Stimulated activated CD4-positive, alpha-beta T cell treated with anti-CD3 and anti-CD28 coated beads, Interleukin-4, amount 100 ng/mL, for 4 hours (primary cell): ENCODE results near the gene USF2.
"Not testable (repeated sequence)": the region's sequence is repeated elsewhere in the genome, so short reads cannot be mapped to it uniquely, and the experiment has no call there.

Experiments
- DNase-seq, 2 experiments: peaks; one replicate each; pipeline ENCODE4 v3.0.0-alpha.2; 2020

Gene USF2

GRCh38 chr19:35268536-35269437, at the start of gene USF2:
TSS of gene USF2 (plus strand) at chr19:35268962. CDS start at chr19:35269102, 140 bp downstream.
- peak; percentile 42 to 62 for DNase-seq

GRCh38 chr19:35219008-35219407, 49.8 kb upstream of the USF2 start:
- no peak for DNase-seq

GRCh38 chr19:35220315-35220921, 48.3 kb upstream of the USF2 start:
- no peak for DNase-seq

- DNase-seq = not testable (repeated sequence)
Measured at GRCh38 chr19:35220973-35221590, 47.7 kb upstream of the USF2 start.

GRCh38 chr19:35222373-35223015, 46.3 kb upstream of the USF2 start:
- DNase-seq = no peak

- DNase-seq = no peak
Measured at GRCh38 chr19:35223084-35223790, 45.5 kb upstream of the USF2 start.

- DNase-seq = no peak
Measured at GRCh38 chr19:35223862-35224505, 44.8 kb upstream of the USF2 start.

- no peak for DNase-seq
Measured at GRCh38 chr19:35224681-35225571, 43.8 kb upstream of the USF2 start.

GRCh38 chr19:35225951-35226350, 42.8 kb upstream of the USF2 start:
- no peak for DNase-seq

- no peak for DNase-seq
Measured at GRCh38 chr19:35226748-35227147, 42.0 kb upstream of the USF2 start.

GRCh38 chr19:35228177-35228930, 40.4 kb upstream of the USF2 start, which contains the start of gene FAM187B:
TSS of gene FAM187B (minus strand) at chr19:35228739. CDS start at chr19:35228680, 59 bp downstream.
- no peak for DNase-seq

- no peak for DNase-seq
Measured at GRCh38 chr19:35229601-35230000, 39.2 kb upstream of the USF2 start.

GRCh38 chr19:35231956-35232645, 36.7 kb upstream of the USF2 start:
- no peak for DNase-seq

GRCh38 chr19:35232912-35233311, 35.9 kb upstream of the USF2 start:
- DNase-seq = no peak

GRCh38 chr19:35236638-35237400, 31.9 kb upstream of the USF2 start:
- peak in 1 of 2 experiments; percentile 25 for DNase-seq

- DNase-seq = not testable (repeated sequence)
Measured at GRCh38 chr19:35239597-35239996, 29.2 kb upstream of the USF2 start.

GRCh38 chr19:35240327-35240726, 28.4 kb upstream of the USF2 start:
- no peak for DNase-seq

- no peak for DNase-seq
Measured at GRCh38 chr19:35241417-35241816, 27.3 kb upstream of the USF2 start.
